Retinal pigment epithelial cell (primary cell): ENCODE data around the gene DPP6.

Experiments
- DNase-seq: peaks from one replicate; pipeline ENCODE4 v3.0.0-alpha.2; 2010; ENCODE audit warnings: low read depth
- H3K4me3 ChIP-seq: 2 replicates; pipeline ENCODE4 v1.5.1; 2011; ENCODE audit warnings: mild to moderate bottlenecking, low read length, control low read depth, moderate library complexity
- CTCF ChIP-seq: conservative IDR thresholded peaks from 2 replicates; pipeline ENCODE4 v1.5.1; 2011; ENCODE audit warnings: low read depth, low read length, control low read depth, inconsistent platforms

The DPP6 gene

GRCh38 chr7:154709840-154710520 is 657.8 kb downstream of the DPP6 start:
- DNase-seq = no peak
- no peak overlapping the region for H3K4me3 ChIP-seq
- no peak for TF ChIP-seq CTCF

- no peak for TF ChIP-seq CTCF
- H3K4me3 ChIP-seq = no peak overlapping the region
- DNase-seq = no peak
Measured at GRCh38 chr7:154720016-154720415, 667.8 kb downstream of the DPP6 start.

GRCh38 chr7:154721086-154721485 is 668.9 kb downstream of the DPP6 start:
- TF ChIP-seq CTCF = no peak
- DNase-seq = no peak

GRCh38 chr7:154726368-154726767 is 674.2 kb downstream of the DPP6 start:
- TF ChIP-seq CTCF = no peak
- DNase-seq = no peak
- no peak overlapping the region for H3K4me3 ChIP-seq

More at GRCh38 chr7:154721086-154721485, 668.9 kb downstream of the DPP6 start:
- H3K4me3 ChIP-seq = no peak overlapping the region

GRCh38 chr7:154729056-154729455 is 676.9 kb downstream of the DPP6 start:
- no peak overlapping the region for H3K4me3 ChIP-seq
- no peak for DNase-seq
- TF ChIP-seq CTCF = no peak

- DNase-seq = no peak
- no peak for TF ChIP-seq CTCF
Measured at GRCh38 chr7:154735766-154736165, 683.6 kb downstream of the DPP6 start.

GRCh38 chr7:154736389-154736788 is 684.2 kb downstream of the DPP6 start:
- no peak for TF ChIP-seq CTCF
- H3K4me3 ChIP-seq = no peak overlapping the region
- no peak for DNase-seq

More at GRCh38 chr7:154735766-154736165, 683.6 kb downstream of the DPP6 start:
- H3K4me3 ChIP-seq = no peak overlapping the region
